Airway epithelial cell (primary cell): ENCODE results near the gene RNF2. TPM values are rescaled to one million over a fixed set of nuclear protein-coding genes. Genes with fewer than 3 reads are reported as not detected.

Experiments
- total RNA-seq: library from RNA; depleted of rRNA; stranded (reverse); fragments of >200 nt; gene quantifications from 2 replicates; pipeline ENCODE4 v1.2.3, GENCODE V29; 2015

The RNF2 gene
- total RNA-seq = 9.5 and 11.1 TPM in 2 replicates

DNA sequence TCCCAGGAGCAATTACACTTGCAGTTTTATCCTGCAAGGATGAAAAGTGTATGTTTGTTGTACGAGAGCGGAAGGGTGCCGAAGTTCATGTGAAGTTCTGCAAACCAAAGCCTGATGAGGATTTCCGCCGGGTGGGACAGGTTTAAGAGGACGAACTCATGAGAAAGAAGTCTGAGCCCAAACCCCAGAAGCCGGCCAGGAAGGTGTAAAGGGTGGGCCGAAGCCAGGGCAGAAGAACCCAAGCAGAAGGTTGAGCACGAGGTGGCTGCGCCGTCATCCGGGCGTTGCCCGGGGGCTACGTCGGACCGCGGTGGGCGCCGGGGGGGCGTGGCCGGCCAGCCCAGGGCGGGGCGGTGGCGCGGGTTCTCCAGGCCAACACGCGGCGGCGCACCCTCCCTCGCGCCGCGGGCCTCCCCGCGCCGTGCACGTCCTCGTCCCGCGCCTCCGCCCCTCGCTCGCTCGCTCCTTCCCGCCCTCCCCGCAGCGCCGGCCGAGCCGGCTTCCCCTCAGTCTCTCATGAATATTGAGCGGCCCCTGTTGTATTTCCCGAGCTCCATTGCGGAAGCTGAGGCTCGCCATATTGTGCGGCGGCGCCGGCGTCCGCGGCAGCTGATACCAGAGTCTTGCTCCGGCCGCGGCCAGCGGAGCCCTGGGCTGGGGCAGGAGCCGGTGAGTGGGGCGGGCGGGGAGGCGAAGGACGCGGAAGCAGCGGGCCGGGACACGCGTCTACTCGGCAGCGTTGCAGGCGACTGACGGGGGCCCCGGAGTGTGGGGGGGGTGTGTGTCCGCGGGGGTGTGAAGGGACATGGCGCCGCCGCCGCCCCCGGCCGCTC, at the start of gene RNF2:
Gene RNF2, plus strand, starts transcription at position 578 of the 833 bp plus-strand sequence. CDS start 41,996 bp downstream, outside the sequence.

Other genes starting within 250 kb of the RNF2 start
- gene NIBAN1, start 71.0 kb upstream of the RNF2 start, total RNA-seq = 2.6 and 3.1 TPM in 2 replicates
- gene TRMT1L, start 111.4 kb downstream of the RNF2 start, total RNA-seq = 14.8 and 20.9 TPM in 2 replicates
- 1.5 and 1.7 TPM in 2 replicates for gene SWT1, start 111.6 kb downstream of the RNF2 start, total RNA-seq